ENCODE data around the gene ANK3. TPM values are rescaled to one million over a fixed set of nuclear protein-coding genes. Genes with fewer than 3 reads are reported as not detected.

The ANK3 gene
- total RNA-seq, 2 donors from 2014 or later, result 189 to 198 TPM

DNA sequence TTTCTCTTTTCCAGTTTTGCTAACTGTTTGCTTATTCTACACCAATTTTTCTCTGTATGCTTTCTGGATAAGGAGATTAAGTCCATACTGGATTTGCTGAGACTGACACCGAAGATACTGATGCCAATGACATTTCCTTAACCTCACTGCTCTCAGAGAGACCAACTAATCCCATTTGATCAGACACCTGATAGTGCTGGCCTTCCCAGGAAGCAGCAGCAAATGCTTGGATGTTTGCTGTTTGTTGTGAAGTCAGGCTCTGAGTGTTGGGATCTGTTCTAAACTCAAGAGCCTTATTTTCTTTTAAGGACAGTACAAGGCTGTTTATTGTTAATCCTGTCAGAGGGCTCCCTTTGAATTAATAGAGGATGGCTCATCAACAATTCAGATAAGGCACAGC is 143.3 kb downstream of the ANK3 start:
- no peak for DNase-seq (ENCODE audit: low spot score)
- H3K27me3 ChIP-seq, result no peaks in the 10 kb centered on the region
- no peak overlapping the region for H3K4me3 ChIP-seq
- no peaks in the 10 kb centered on the region for H3K4me1 ChIP-seq
- H3K36me3 ChIP-seq, result no peaks in the 10 kb centered on the region
- TF ChIP-seq, protein P1, sequence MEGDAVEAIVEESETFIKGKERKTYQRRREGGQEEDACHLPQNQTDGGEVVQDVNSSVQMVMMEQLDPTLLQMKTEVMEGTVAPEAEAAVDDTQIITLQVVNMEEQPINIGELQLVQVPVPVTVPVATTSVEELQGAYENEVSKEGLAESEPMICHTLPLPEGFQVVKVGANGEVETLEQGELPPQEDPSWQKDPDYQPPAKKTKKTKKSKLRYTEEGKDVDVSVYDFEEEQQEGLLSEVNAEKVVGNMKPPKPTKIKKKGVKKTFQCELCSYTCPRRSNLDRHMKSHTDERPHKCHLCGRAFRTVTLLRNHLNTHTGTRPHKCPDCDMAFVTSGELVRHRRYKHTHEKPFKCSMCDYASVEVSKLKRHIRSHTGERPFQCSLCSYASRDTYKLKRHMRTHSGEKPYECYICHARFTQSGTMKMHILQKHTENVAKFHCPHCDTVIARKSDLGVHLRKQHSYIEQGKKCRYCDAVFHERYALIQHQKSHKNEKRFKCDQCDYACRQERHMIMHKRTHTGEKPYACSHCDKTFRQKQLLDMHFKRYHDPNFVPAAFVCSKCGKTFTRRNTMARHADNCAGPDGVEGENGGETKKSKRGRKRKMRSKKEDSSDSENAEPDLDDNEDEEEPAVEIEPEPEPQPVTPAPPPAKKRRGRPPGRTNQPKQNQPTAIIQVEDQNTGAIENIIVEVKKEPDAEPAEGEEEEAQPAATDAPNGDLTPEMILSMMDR (IDR thresholded peaks at IDR 0.05), result no peak
- no peaks in the 10 kb centered on the region for H3K9me3 ChIP-seq
- peak overlapping the region in 1 of 2 donors; percentile 25 for H3K27ac ChIP-seq

DNA sequence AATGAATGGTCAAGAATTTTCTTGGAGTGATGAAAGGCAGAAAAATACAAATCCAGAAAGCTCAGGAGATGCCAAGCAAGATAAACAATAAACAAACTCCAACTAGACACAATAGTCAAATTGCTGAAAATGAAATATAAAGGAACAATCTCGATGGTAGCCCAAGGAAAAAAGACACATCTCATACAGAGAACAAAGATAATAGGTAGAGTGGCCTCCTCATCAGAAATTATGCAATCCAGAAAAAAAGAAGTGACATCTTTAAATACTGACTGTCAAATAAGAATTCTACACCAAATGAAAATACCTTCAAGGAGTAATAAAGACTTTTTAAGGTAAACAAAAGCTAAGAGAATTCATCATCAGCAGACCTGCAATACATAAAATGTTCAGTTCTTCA is 150.4 kb downstream of the ANK3 start:
- H3K27ac ChIP-seq, result no peak overlapping the region
- H3K27me3 ChIP-seq, result no peaks in the 10 kb centered on the region
- no peak for DNase-seq (ENCODE audit: low spot score)
- H3K4me3 ChIP-seq, result no peak overlapping the region
- no peaks in the 10 kb centered on the region for H3K9me3 ChIP-seq
- no peaks in the 10 kb centered on the region for H3K36me3 ChIP-seq
- TF ChIP-seq, protein P1 (IDR thresholded peaks at IDR 0.05), result no peak
- peaks cover 0 to 29% of the 10 kb centered on the region in 2 donors for H3K4me1 ChIP-seq

DNA sequence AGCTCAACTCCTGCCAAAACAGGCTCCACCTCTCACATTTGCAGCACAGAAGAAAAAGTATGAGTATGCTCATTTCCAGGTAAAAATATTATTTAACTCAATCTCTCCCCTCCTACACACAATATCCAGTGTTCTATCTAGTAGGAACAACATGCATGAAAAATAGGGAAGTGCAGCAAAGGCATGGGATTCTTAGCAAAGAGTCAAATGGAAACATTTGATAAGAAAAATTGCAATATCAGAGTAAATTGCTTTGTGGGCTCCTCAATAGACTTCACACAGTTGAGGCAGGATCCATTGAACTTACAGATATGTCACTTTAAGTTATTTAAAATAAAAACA is 150.9 kb downstream of the ANK3 start:
- H3K9me3 ChIP-seq, result no peaks in the 10 kb centered on the region
- DNase-seq (ENCODE audit: low spot score), result no peak
- no peaks in the 10 kb centered on the region for H3K36me3 ChIP-seq
- H3K4me1 ChIP-seq, result peaks cover 0 to 29% of the 10 kb centered on the region in 2 donors
- TF ChIP-seq, protein P1 (IDR thresholded peaks at IDR 0.05), result no peak
- H3K27ac ChIP-seq, result no peak overlapping the region
- no peaks in the 10 kb centered on the region for H3K27me3 ChIP-seq
- H3K4me3 ChIP-seq, result no peak overlapping the region

DNA sequence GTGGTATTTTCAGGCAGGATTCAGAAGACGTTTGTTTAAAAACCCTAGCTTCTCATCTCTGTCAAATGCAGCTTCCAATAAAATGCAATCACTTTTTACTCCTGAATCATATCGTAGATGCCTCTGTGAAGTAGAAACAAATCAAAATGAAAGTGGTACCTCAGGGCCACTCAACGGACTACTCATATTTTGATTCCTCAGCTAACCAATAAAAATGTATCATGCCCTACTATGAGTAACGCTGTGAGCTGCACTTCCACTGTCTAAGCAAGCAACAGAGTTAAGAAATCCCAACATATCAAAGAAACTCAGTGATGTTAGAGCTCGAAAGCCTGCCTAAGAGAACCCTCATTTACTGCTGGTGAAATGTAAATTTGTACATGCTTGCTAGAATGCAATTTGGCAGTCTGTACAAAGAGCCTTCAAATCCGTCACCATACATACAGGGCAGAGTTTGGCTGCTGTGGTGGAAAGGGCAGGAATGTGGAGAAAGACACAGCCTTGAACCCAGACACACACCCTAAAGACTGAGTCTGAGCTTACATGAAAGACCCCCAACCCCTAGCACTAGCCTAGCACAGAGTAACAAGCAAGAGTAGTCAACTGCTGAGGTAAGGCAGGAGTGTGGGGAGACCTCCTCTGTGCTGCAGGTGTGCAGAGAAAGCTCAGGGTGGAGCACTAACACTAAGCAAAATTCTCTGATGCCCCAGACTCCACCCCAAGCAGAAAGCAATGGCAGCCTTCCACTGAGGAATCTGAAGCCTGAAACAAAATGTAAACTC is 151.5 kb downstream of the ANK3 start:
- DNase-seq (ENCODE audit: low spot score), result no peak
- peaks cover 0 to 29% of the 10 kb centered on the region in 2 donors for H3K4me1 ChIP-seq
- H3K9me3 ChIP-seq, result no peaks in the 10 kb centered on the region
- H3K36me3 ChIP-seq, result no peaks in the 10 kb centered on the region
- H3K27me3 ChIP-seq, result no peaks in the 10 kb centered on the region
- H3K27ac ChIP-seq, result peak overlapping the region; percentile 64 to 79
- no peak overlapping the region for H3K4me3 ChIP-seq
- TF ChIP-seq, protein P1 (IDR thresholded peaks at IDR 0.05), result peak in 1 of 2 donors; percentile 53

DNA sequence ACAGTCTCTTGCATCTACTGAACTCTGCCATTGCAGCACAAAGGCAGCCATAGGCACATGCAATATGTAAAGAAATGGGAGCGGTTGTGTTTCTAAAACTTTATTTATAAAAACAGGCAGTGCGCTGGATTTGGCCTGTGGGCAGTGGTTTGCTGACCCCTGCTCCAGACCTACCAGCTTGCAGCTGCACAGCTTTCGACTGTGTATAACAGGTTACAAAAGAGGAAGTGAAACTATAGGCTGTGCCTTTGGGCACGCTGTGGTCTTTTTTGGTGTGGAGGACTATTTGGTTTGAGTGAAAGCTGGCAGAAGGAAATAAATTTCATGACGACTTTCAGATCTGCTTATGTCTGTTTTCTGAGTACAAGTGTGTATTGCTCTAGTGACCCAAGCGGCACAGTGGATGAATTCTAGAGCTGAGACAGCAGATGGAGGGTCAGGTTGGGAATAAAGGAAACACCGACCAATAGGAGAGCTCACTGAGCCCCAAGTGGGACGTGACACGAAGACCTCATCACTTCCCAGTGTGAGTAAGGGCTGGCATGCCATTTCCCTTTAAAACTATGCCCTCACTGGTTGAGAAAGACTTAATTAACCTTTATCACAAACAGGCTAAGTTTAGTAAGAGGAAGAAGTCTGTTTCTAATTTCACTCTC is 152.7 kb downstream of the ANK3 start:
- Histone ChIP-seq H3K27ac (peak overlapping the region; percentile 64 to 79), H3K27me3 (no peaks in the 10 kb centered on the region), H3K4me1 (peaks cover 0 to 29% of the 10 kb centered on the region in 2 donors), H3K4me3 (no peak overlapping the region), H3K9me3 (no peaks in the 10 kb centered on the region), H3K36me3 (no peaks in the 10 kb centered on the region)
- TF ChIP-seq, protein P1 (IDR thresholded peaks at IDR 0.05), result no peak
- DNase-seq (ENCODE audit: low spot score), result peak; percentile 65
